Lung (tissue), 12 donors: ENCODE results near the gene BTAF1. TPM values are rescaled to one million over a fixed set of nuclear protein-coding genes. Genes with fewer than 3 reads are reported as not detected.

Source experiments
- ATAC-seq: fragments of 200-7000 bp; cut with Tn5 transposase; one replicate; pipeline ENCODE4 v1.9.1; 2020; ENCODE audit warnings: moderate number of reproducible peaks; ENCODE audit not compliant: insufficient read depth, low FRiP score
- DNase-seq, 3 donors: peaks; one replicate each; pipeline ENCODE4 v3.0.0-alpha.2; 2013 to 2017
- H3K27ac ChIP-seq, 2 donors: one replicate each; pipeline ENCODE4 v1.5.1; 2013; ENCODE audit warnings: mild to moderate bottlenecking in 2 of 2, moderate library complexity in 2 of 2, control low read depth in 1 of 2, inconsistent platforms in 1 of 2, low read depth in 1 of 2, low read length in 1 of 2
- H3K27me3 ChIP-seq, 3 donors: one replicate each; pipeline ENCODE4 v1.5.1; 2013; ENCODE audit warnings: low read length in 2 of 3; ENCODE audit not compliant: control insufficient read depth in 3 of 3, insufficient read depth in 3 of 3
- H3K36me3 ChIP-seq, 4 donors: one replicate each; pipeline ENCODE4 v1.5.1; 2013; ENCODE audit warnings: low read length in 4 of 4, mild to moderate bottlenecking in 1 of 4, moderate library complexity in 1 of 4; ENCODE audit not compliant: control insufficient read depth in 4 of 4, insufficient read depth in 4 of 4
- H3K4me1 ChIP-seq, 5 donors: one replicate each; pipeline ENCODE4 v1.5.1; 2013; ENCODE audit warnings: low read length in 5 of 5, mild to moderate bottlenecking in 2 of 5, moderate library complexity in 1 of 5; ENCODE audit not compliant: control insufficient read depth in 5 of 5, insufficient read depth in 5 of 5
- H3K4me3 ChIP-seq: one replicate; pipeline ENCODE4 v1.5.1; 2013; ENCODE audit warnings: mild to moderate bottlenecking, control low read depth, moderate library complexity
- H3K9ac ChIP-seq, 2 donors: one replicate each; pipeline ENCODE4 v1.5.1; 2013; ENCODE audit warnings: low read length in 2 of 2, control low read depth in 1 of 2; ENCODE audit not compliant: insufficient read depth in 1 of 2
- H3K9me3 ChIP-seq, 4 donors: one replicate each; pipeline ENCODE4 v1.5.1; 2013; ENCODE audit warnings: low read length in 3 of 4, mild to moderate bottlenecking in 1 of 4, moderate library complexity in 1 of 4; ENCODE audit not compliant: control insufficient read depth in 4 of 4, insufficient read depth in 3 of 4
- WGBS, 2 donors: extraction: QIAGEN DNeasy Blood & Tissue Kit; methylation state at CpG; one replicate each; pipeline ENCODE4 v1.1.7; 2013; 5-methylcytosine and 5-hydroxymethylcytosine counted together
- polyA plus RNA-seq, 2 donors: library from polyadenylated mRNA; stranded (reverse); fragments of 200-250 nt; gene quantifications; one replicate each; pipeline ENCODE4 v1.2.1, GENCODE V29; 2013
- total RNA-seq, 2 donors: library from RNA; depleted of rRNA in 1 of 2; stranded (reverse); fragments of >200 nt in 1 of 2; gene quantifications; one replicate each; pipeline ENCODE4 v1.2.1, GENCODE V29; 2014 to 2021
- TF ChIP-seq, protein P1 (sequence below): IDR thresholded peaks from 2 replicates; pipeline ENCODE4 v1.5.1; 2012; ENCODE audit warnings: mild to moderate bottlenecking; ENCODE audit errors: control extremely low read depth, extremely low read depth
- donor health status: control.
- donor health status: control.
- donor health status: Bipolar disorder and iron deficiency.
- donor health status: healthy.
- donor health status: DM: yes; HTN: yes; CAD: no.

Gene BTAF1
- total and polyA plus RNA-seq, 4 donors: 8.5 to 80.0 (median 20.2) TPM

DNA sequence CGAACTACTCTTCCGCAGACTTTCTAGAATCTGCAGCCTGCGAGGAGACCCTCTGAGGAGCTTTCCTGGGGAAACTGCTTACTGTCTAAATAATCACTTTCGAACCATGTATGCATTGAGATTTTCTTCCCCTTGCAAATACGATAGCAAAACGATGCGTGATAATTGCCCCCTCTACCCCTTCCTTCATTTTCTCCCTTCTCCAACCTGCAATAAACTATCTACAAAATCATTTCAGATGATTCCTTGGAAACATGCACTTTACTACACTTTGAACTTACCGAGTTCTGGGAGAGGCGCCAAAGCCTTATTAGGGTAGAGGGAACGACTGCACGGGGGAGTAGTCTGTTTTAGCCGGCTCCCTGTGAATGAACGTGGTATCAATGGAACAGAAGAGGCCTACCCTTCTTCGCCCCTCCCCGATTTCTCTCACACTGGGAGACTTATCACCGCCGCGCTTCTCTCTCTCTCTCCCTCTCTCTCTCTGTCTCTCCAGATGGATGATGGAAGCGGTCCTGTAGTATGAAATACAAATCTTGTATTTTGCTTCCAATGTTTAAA, 14.4 kb upstream of the BTAF1 start, which contains the start of gene FGFBP3:
FGFBP3 (minus strand) TSS at position 370 of the 561 bp plus-strand sequence. CDS start 517 bp downstream, outside the sequence.
- DNase-seq (peak; percentile 65 to 80 (median 79)), ATAC-seq (no peak)
- Histone ChIP-seq H3K9me3 (no peaks in the 10 kb centered on the region), H3K4me3 (peak within 1 kb of the TSS; percentile 92), H3K36me3 (peaks cover 0 to 4% (median 0%) of the 10 kb centered on the region in 4 donors), H3K4me1 (peaks cover 0 to 17% (median 7%) of the 10 kb centered on the region in 5 donors), H3K27me3 (peaks cover 0 to 3% (median 0%) of the 10 kb centered on the region in 3 donors), H3K9ac (peak within 1 kb of the TSS in 1 of 2 donors; percentile 30), H3K27ac (peak within 1 kb of the TSS; percentile 59 to 84)
- 1% methylated on average over 19 of the region's 19 CpGs for WGBS, 2 donors
- TF ChIP-seq, protein P1, sequence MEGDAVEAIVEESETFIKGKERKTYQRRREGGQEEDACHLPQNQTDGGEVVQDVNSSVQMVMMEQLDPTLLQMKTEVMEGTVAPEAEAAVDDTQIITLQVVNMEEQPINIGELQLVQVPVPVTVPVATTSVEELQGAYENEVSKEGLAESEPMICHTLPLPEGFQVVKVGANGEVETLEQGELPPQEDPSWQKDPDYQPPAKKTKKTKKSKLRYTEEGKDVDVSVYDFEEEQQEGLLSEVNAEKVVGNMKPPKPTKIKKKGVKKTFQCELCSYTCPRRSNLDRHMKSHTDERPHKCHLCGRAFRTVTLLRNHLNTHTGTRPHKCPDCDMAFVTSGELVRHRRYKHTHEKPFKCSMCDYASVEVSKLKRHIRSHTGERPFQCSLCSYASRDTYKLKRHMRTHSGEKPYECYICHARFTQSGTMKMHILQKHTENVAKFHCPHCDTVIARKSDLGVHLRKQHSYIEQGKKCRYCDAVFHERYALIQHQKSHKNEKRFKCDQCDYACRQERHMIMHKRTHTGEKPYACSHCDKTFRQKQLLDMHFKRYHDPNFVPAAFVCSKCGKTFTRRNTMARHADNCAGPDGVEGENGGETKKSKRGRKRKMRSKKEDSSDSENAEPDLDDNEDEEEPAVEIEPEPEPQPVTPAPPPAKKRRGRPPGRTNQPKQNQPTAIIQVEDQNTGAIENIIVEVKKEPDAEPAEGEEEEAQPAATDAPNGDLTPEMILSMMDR: no peak

DNA sequence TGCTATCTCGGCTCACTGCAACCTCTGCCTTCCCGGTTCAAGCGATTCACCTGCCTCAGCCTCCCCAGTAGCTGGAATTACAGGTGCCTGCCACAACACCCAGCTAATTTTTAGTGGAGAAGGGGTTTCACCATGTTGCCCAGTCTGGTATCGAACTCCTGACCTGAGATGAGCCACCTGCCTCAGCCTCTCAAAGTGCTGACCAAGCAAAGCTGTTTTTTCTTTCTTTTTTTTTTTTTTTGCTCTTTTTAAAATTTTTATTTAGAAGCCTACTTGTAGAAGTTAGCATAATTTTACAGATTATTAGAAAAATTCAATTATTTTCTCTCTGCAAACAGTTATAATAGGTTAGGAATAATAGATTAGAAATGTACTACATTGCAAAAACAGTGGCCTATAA, 13.1 kb upstream of the BTAF1 start:
- no peak overlapping the region for H3K4me3 ChIP-seq
- TF ChIP-seq, protein P1: no peak
- no peak overlapping the region for H3K27ac ChIP-seq
- peaks cover 0 to 17% (median 7%) of the 10 kb centered on the region in 5 donors for H3K4me1 ChIP-seq
- peaks cover 0 to 4% (median 3%) of the 10 kb centered on the region in 3 donors for H3K27me3 ChIP-seq
- 91 to 93% methylated on average over 4 of the region's 4 CpGs for WGBS, 2 donors
- H3K9ac ChIP-seq: no peak overlapping the region
- no peaks in the 10 kb centered on the region for H3K9me3 ChIP-seq
- DNase-seq (no peak), ATAC-seq (no peak)
- peaks cover 0 to 4% (median 0%) of the 10 kb centered on the region in 4 donors for H3K36me3 ChIP-seq

DNA sequence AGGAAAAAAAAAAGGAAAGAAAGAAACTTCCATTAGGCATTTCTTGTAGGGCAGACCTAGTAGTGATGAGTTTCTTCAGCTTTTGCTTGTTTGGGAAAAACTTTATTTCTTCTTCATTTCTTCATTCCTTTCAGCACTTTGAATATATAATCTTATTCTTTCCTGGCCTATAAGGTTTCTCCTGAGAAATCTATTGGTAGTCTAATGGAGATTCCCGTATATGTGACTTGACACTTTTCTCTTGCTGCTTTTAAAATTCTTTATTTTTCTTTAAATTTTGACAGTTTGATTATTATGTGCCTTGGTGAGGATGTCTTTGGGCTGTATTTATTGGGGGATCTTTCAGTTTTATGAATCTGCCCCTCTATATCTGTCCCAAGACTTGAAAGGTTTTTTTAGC, 3.9 kb upstream of the BTAF1 start:
- 98 to 99% methylated on average over 1 of the region's 1 CpG for WGBS, 2 donors
- TF ChIP-seq, protein P1: no peak

More for the DNA sequence above, 3.9 kb upstream of the BTAF1 start:
- H3K27me3 ChIP-seq: peaks cover 0 to 7% (median 0%) of the 10 kb centered on the region in 3 donors
- no peak overlapping the region for H3K27ac ChIP-seq
- no peak overlapping the region for H3K4me3 ChIP-seq
- H3K36me3 ChIP-seq: peaks cover 0 to 5% (median 0%) of the 10 kb centered on the region in 4 donors
- ATAC-seq (no peak), DNase-seq (no peak)
- H3K9me3 ChIP-seq: no peaks in the 10 kb centered on the region
- H3K9ac ChIP-seq: no peak overlapping the region
- peaks cover 0 to 7% (median 0%) of the 10 kb centered on the region in 5 donors for H3K4me1 ChIP-seq
